Skin of body (tissue), 2 donors: ENCODE results near the gene CCDC120. TPM values are rescaled to one million over a fixed set of nuclear protein-coding genes. Genes with fewer than 3 reads are reported as not detected.

Source experiments
- DNase-seq: peaks from one replicate; lab custom pipeline; 2025; lab: John Stamatoyannopoulos, UW
- total RNA-seq: library from RNA; depleted of rRNA; stranded (reverse); fragments of >200 nt; gene quantifications from one replicate; pipeline ENCODE4 v1.2.3, GENCODE V29; 2014

Gene CCDC120
- total RNA-seq: 3.6 TPM

- no peak for DNase-seq
Measured at GRCh38 chrX:49058794-49059193, at the start of gene CCDC120. TSS of gene CCDC120 (plus strand) at chrX:49058999. CDS start at chrX:49062042, 3,043 bp downstream.

GRCh38 chrX:49019050-49019449, 39.7 kb upstream of the CCDC120 start:
- DNase-seq: no peak

- DNase-seq: no peak
Measured at GRCh38 chrX:49019599-49020249, 39.1 kb upstream of the CCDC120 start.

- no peak for DNase-seq
Measured at GRCh38 chrX:49029876-49030275, 28.9 kb upstream of the CCDC120 start.

GRCh38 chrX:49030283-49030682, 28.5 kb upstream of the CCDC120 start:
- DNase-seq: no peak

GRCh38 chrX:49037883-49038475, 20.8 kb upstream of the CCDC120 start:
- DNase-seq: no peak

GRCh38 chrX:49039598-49040375, 19.0 kb upstream of the CCDC120 start:
- peak; percentile 51 for DNase-seq

GRCh38 chrX:49040376-49040955, 18.3 kb upstream of the CCDC120 start:
- no peak for DNase-seq

GRCh38 chrX:49041744-49042580, 16.8 kb upstream of the CCDC120 start:
- DNase-seq: no peak

GRCh38 chrX:49042581-49043219, 16.1 kb upstream of the CCDC120 start:
- no peak for DNase-seq

- DNase-seq: peak; percentile 100
Measured at GRCh38 chrX:49043220-49043986, 15.4 kb upstream of the CCDC120 start, which contains the start of gene TFE3. TSS of gene TFE3 (minus strand) at chrX:49043357. CDS start at chrX:49043226, 131 bp downstream.

- no peak for DNase-seq
Measured at GRCh38 chrX:49043987-49044281, 14.9 kb upstream of the CCDC120 start.

GRCh38 chrX:49053223-49054072, 5.4 kb upstream of the CCDC120 start:
- peak; percentile 55 for DNase-seq

GRCh38 chrX:49054073-49054762, 4.6 kb upstream of the CCDC120 start:
- DNase-seq: no peak

GRCh38 chrX:49059201-49059600, 402 bp downstream of the CCDC120 start:
- DNase-seq: no peak

- DNase-seq: no peak
Measured at GRCh38 chrX:49059681-49060085, 884 bp downstream of the CCDC120 start.

- DNase-seq: no peak
Measured at GRCh38 chrX:49060914-49061313, 2.1 kb downstream of the CCDC120 start.

- no peak for DNase-seq
Measured at GRCh38 chrX:49061490-49061889, 2.7 kb downstream of the CCDC120 start.
